ENCODE data around the gene CLNK. TPM values are rescaled to one million over a fixed set of nuclear protein-coding genes. Genes with fewer than 3 reads are reported as not detected.

CLNK gene
- polyA plus RNA-seq, 1 of the 3 experiments (the other 2 are of a cell fraction) = not detected

DNA sequence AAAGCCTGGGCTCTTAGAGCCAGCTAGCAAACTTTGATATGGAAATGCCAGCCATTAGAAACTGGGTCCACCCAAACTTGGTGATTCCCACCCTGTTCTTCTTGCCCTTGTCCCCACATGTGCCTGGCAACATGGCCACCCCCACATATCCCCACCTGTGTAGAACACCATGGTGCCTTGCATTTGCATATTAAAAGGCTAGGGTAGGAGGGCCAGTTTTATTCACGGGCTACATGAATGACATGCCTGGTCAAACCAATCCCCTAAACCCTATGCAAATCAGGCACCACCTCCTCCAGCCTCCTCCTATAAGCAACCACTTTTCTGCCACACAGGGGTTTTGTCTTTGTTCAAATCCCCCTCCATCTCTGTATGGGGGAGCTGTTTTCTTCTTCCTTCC lies 104.9 kb downstream of the CLNK start:
- H3K79me2 ChIP-seq (ENCODE audit: insufficient read depth) = no peaks in the 10 kb centered on the region
- no peaks in the 10 kb centered on the region for H3K9me2 ChIP-seq
- POLR2A ChIA-PET = no interaction called here
- no peaks in the 10 kb centered on the region for H3F3A ChIP-seq (replicated peaks; ENCODE audit: insufficient read depth)
- H4K20me1 ChIP-seq (ENCODE audit: insufficient read depth) = no peaks in the 10 kb centered on the region
- no peaks in the 10 kb centered on the region for H3K36me3 ChIP-seq (replicated peaks in 1 of 2; ENCODE audit: control insufficient read depth in 1 of 2, insufficient read depth in 2 of 2, low read length in 1 of 2)
- H3K4me3 ChIP-seq (ENCODE audit: low read depth in 2 of 2, low read length in 1 of 2) = no peak overlapping the region
- no peaks in the 10 kb centered on the region for H3K4me1 ChIP-seq (ENCODE audit: control insufficient read depth in 1 of 2, insufficient read depth in 2 of 2, low read depth in 1 of 2, low read length in 1 of 2)
- no peaks in the 10 kb centered on the region for H3K9me3 ChIP-seq
- CTCF ChIA-PET = interaction anchor here (1.2 kb wide), 1 partner anchor 844 kb away, joined by 3 read pairs; no protein-coding TSS in a partner anchor
- no peak overlapping the region for H3K4me2 ChIP-seq
- no peak overlapping the region for H3K27ac ChIP-seq (ENCODE audit: low read depth in 2 of 2, low read length in 1 of 2)
- H2AFZ ChIP-seq (ENCODE audit: low read depth) = no peak overlapping the region
- TF ChIP-seq SIN3A (IDR thresholded peaks at IDR 0.05; ENCODE audit: borderline replicate concordance, low read depth, low read length) = no peak
- TF ChIP-seq, protein P1, sequence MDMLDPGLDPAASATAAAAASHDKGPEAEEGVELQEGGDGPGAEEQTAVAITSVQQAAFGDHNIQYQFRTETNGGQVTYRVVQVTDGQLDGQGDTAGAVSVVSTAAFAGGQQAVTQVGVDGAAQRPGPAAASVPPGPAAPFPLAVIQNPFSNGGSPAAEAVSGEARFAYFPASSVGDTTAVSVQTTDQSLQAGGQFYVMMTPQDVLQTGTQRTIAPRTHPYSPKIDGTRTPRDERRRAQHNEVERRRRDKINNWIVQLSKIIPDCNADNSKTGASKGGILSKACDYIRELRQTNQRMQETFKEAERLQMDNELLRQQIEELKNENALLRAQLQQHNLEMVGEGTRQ (IDR thresholded peaks at IDR 0.05; ENCODE audit: borderline replicate concordance, low read depth, low read length) = no peak
- TF ChIP-seq, protein P2, sequence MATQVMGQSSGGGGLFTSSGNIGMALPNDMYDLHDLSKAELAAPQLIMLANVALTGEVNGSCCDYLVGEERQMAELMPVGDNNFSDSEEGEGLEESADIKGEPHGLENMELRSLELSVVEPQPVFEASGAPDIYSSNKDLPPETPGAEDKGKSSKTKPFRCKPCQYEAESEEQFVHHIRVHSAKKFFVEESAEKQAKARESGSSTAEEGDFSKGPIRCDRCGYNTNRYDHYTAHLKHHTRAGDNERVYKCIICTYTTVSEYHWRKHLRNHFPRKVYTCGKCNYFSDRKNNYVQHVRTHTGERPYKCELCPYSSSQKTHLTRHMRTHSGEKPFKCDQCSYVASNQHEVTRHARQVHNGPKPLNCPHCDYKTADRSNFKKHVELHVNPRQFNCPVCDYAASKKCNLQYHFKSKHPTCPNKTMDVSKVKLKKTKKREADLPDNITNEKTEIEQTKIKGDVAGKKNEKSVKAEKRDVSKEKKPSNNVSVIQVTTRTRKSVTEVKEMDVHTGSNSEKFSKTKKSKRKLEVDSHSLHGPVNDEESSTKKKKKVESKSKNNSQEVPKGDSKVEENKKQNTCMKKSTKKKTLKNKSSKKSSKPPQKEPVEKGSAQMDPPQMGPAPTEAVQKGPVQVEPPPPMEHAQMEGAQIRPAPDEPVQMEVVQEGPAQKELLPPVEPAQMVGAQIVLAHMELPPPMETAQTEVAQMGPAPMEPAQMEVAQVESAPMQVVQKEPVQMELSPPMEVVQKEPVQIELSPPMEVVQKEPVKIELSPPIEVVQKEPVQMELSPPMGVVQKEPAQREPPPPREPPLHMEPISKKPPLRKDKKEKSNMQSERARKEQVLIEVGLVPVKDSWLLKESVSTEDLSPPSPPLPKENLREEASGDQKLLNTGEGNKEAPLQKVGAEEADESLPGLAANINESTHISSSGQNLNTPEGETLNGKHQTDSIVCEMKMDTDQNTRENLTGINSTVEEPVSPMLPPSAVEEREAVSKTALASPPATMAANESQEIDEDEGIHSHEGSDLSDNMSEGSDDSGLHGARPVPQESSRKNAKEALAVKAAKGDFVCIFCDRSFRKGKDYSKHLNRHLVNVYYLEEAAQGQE (IDR thresholded peaks at IDR 0.05; ENCODE audit: low read depth, low read length) = no peak
- no peak for TF ChIP-seq JUND (IDR thresholded peaks at IDR 0.05)
- TF ChIP-seq, protein P3, sequence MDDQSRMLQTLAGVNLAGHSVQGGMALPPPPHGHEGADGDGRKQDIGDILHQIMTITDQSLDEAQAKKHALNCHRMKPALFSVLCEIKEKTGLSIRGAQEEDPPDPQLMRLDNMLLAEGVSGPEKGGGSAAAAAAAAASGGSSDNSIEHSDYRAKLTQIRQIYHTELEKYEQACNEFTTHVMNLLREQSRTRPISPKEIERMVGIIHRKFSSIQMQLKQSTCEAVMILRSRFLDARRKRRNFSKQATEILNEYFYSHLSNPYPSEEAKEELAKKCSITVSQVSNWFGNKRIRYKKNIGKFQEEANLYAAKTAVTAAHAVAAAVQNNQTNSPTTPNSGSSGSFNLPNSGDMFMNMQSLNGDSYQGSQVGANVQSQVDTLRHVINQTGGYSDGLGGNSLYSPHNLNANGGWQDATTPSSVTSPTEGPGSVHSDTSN (IDR thresholded peaks at IDR 0.05) = no peak
- no peak for TF ChIP-seq RXRA (IDR thresholded peaks at IDR 0.05; ENCODE audit: borderline replicate concordance, low read depth)
- no peak for TF ChIP-seq GATA2 (CRISPR knock-in tag; IDR thresholded peaks at IDR 0.05)
- no peak for TF ChIP-seq NFIC (IDR thresholded peaks at IDR 0.05; ENCODE audit: borderline replicate concordance)
- no peak for TF ChIP-seq MAX (IDR thresholded peaks at IDR 0.05; ENCODE audit: low read depth)
- no peak for TF ChIP-seq EP300 (IDR thresholded peaks at IDR 0.05; ENCODE audit: borderline replicate concordance in 1 of 2, low read depth in 1 of 2, low read length in 1 of 2)
- no peak for TF ChIP-seq TEAD4 (IDR thresholded peaks at IDR 0.05; ENCODE audit: borderline replicate concordance, insufficient read depth)
- TF ChIP-seq EZH2phosphoT487 (IDR thresholded peaks at IDR 0.05; ENCODE audit: borderline replicate concordance, low read depth) = no peak
- TF ChIP-seq TCF12 (IDR thresholded peaks at IDR 0.05) = no peak
- TF ChIP-seq, protein P4, sequence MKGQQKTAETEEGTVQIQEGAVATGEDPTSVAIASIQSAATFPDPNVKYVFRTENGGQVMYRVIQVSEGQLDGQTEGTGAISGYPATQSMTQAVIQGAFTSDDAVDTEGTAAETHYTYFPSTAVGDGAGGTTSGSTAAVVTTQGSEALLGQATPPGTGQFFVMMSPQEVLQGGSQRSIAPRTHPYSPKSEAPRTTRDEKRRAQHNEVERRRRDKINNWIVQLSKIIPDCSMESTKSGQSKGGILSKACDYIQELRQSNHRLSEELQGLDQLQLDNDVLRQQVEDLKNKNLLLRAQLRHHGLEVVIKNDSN (IDR thresholded peaks at IDR 0.05; ENCODE audit: borderline replicate concordance, low read depth) = no peak
- no peak for TF ChIP-seq MXI1 (IDR thresholded peaks at IDR 0.05; ENCODE audit: low read depth, low read length)
- TF ChIP-seq FOXM1 (IDR thresholded peaks at IDR 0.05; ENCODE audit: low read depth) = no peak
- TF ChIP-seq CHD2 (IDR thresholded peaks at IDR 0.05; ENCODE audit: low read length, partially characterized antibody) = no peak
- TF ChIP-seq GABPA (IDR thresholded peaks at IDR 0.05; ENCODE audit: low read depth) = no peak
- H3K9ac ChIP-seq = no peak overlapping the region
- WGBS (ENCODE audit: low lambda C conversion rate) = 0% methylated on average over 1 of the region's 1 CpG
- H3K27me3 ChIP-seq (ENCODE audit: insufficient read depth) = no peaks in the 10 kb centered on the region; the same call in 1 of the 2 replicates
- DNase-seq = no peak
